HepG2 (cell line): ENCODE results near the gene SMAD7. TPM values are rescaled to one million over a fixed set of nuclear protein-coding genes. Genes with fewer than 3 reads are reported as not detected.

ENCODE experiments used
- ATAC-seq: fragments of 200-7000 bp; cut with Tn5 transposase; 3 replicates; pipeline ENCODE4 v1.9.1; 2020; ENCODE audit warnings: mild to moderate bottlenecking, moderate library complexity
- BruUV-seq: library from RNA; stranded (reverse); fragments of 400-500 nt; replicated peaks from 2 replicates; lab custom pipeline; 2021; lab: Mats Ljungman, UMichigan
- CTCF ChIA-PET: fragments of 300-600 bp; formaldehyde crosslinking; extraction: SDS; loops from one replicate; lab custom pipeline; 2021; ENCODE audit warnings: low total read pairs, inconsistent platforms, low intra/inter-chr PET ratio; lab: Yijun Ruan, JAX
- POLR2A ChIA-PET: fragments of 350-600 bp; sonication (Branson Sonifier 250); formaldehyde crosslinking; loops from one replicate; lab custom pipeline; 2020; ENCODE audit warnings: antibody characterized with exemption, inconsistent platforms; lab: Yijun Ruan, JAX
- DNase-seq: peaks from one replicate; pipeline ENCODE4 v3.0.0-alpha.2; 2015; ENCODE audit warnings: low spot score
- FAIRE-seq: peaks from 3 replicates; lab custom pipeline; 2011; peaks lifted over from hg19 to GRCh38; lab: Jason Lieb, UNC
- H2AFZ ChIP-seq: one replicate; pipeline ENCODE4 v1.6.1; 2011; ENCODE audit warnings: low read length, inconsistent platforms
- H3K27ac ChIP-seq: fragments of 300-600 bp; 3 replicates; pipeline ENCODE4 v1.8.0; 2011; ENCODE audit warnings: mixed run types, mild to moderate bottlenecking, mixed read lengths, low read length, inconsistent platforms; ENCODE audit not compliant: insufficient read depth; ENCODE audit errors: extremely low read length
- H3K27me3 ChIP-seq, 2 experiments: fragments of 200-600 bp in 1 of 2; 2 replicates in 1 of 2; 3 replicates in 1 of 2; pipeline versions ENCODE4 v1.6.0 to v1.8.0; 2011; ENCODE audit warnings: low read length in 2 of 2, mild to moderate bottlenecking in 2 of 2, moderate library complexity in 2 of 2, inconsistent platforms in 1 of 2; ENCODE audit not compliant: insufficient read depth in 2 of 2, control insufficient read depth in 1 of 2
- H3K36me3 ChIP-seq, 2 experiments: fragments of 200-600 bp in 1 of 2; replicated peaks in 1 of 2; 2 replicates in 1 of 2; 3 replicates in 1 of 2; pipeline versions ENCODE4 v1.5.1 to v1.8.0; 2011; ENCODE audit warnings: low read length in 2 of 2, inconsistent platforms in 1 of 2; ENCODE audit not compliant: insufficient read depth in 2 of 2, control insufficient read depth in 1 of 2
- H3K4me1 ChIP-seq: 2 replicates; pipeline ENCODE4 v1.5.1; 2012; ENCODE audit warnings: low read length, inconsistent platforms; ENCODE audit not compliant: insufficient read depth
- H3K4me2 ChIP-seq: 2 replicates; pipeline ENCODE4 v1.6.0; 2011; ENCODE audit warnings: low read depth, low read length, inconsistent platforms
- H3K4me3 ChIP-seq, 3 experiments: fragments of 200-600 bp in 1 of 3; sonication (generic), shearing (Covaris generic) in 1 of 3; replicated peaks in 1 of 3; 2 replicates each; pipeline ENCODE4 v1.5.1; 2011 to 2016; ENCODE audit warnings: low read length in 3 of 3, inconsistent platforms in 2 of 3, low read depth in 2 of 3, mild to moderate bottlenecking in 2 of 3, control low read depth in 1 of 3, mixed read lengths in 1 of 3; ENCODE audit not compliant: insufficient read depth in 1 of 3
- H3K79me2 ChIP-seq: one replicate; pipeline ENCODE4 v1.6.1; 2011; ENCODE audit warnings: low read length, inconsistent platforms; ENCODE audit not compliant: insufficient read depth
- H3K9ac ChIP-seq: 2 replicates; pipeline ENCODE4 v1.6.0; 2011; ENCODE audit warnings: mild to moderate bottlenecking, low read depth, low read length, inconsistent platforms; ENCODE audit not compliant: insufficient read depth
- H3K9me3 ChIP-seq: 2 replicates; pipeline ENCODE4 v1.5.1; 2012; ENCODE audit warnings: mild to moderate bottlenecking, low read length
- H4K20me1 ChIP-seq: 2 replicates; pipeline ENCODE4 v1.6.0; 2011; ENCODE audit warnings: inconsistent platforms, mild to moderate bottlenecking, low read length, moderate library complexity; ENCODE audit not compliant: insufficient read depth
- ARID2 ChIP-seq: sonication (generic); formaldehyde crosslinking; IDR thresholded peaks from 2 replicates; pipeline ENCODE4 v1.8.1; 2022; ENCODE audit warnings: mild to moderate bottlenecking, missing genetic modification reagents, borderline replicate concordance
- BRCA1 ChIP-seq: sonication (generic); formaldehyde crosslinking; IDR thresholded peaks from 2 replicates; pipeline ENCODE4 v1.4.0; 2020; ENCODE audit warnings: missing genetic modification reagents
- FOXO1 ChIP-seq: sonication (generic); formaldehyde crosslinking; IDR thresholded peaks from 2 replicates; pipeline ENCODE4 v1.4.0; 2020; ENCODE audit warnings: missing genetic modification reagents
- FOXO4 ChIP-seq: sonication (generic); formaldehyde crosslinking; conservative IDR thresholded peaks from 2 replicates; pipeline ENCODE4 v1.8.1; 2023; ENCODE audit warnings: missing genetic modification reagents
- KAT8 ChIP-seq: IDR thresholded peaks from 2 replicates; pipeline ENCODE4 v1.6.1; 2016; ENCODE audit warnings: missing genetic modification reagents, missing compliant biosample characterization
- KMT2A ChIP-seq: sonication (generic); formaldehyde crosslinking; IDR thresholded peaks from 2 replicates; pipeline ENCODE4 v1.4.0; 2020; ENCODE audit warnings: missing genetic modification reagents
- PHB2 ChIP-seq: fragments of 450-650 bp; IDR thresholded peaks from 2 replicates; pipeline ENCODE4 v1.6.1; 2018; ENCODE audit not compliant: partially characterized antibody
- TOPORS ChIP-seq: sonication (generic); formaldehyde crosslinking; IDR thresholded peaks from 2 replicates; pipeline ENCODE4 v1.8.0; 2023; ENCODE audit warnings: mild to moderate bottlenecking, missing genetic modification reagents
- ZBTB3 ChIP-seq: sonication (generic); formaldehyde crosslinking; IDR thresholded peaks from 2 replicates; pipeline ENCODE4 v1.4.0; 2020; ENCODE audit warnings: low read depth, mild to moderate bottlenecking, moderate library complexity, missing genetic modification reagents, borderline replicate concordance
- ZHX2 ChIP-seq, 2 experiments: sonication (generic) in 1 of 2; formaldehyde crosslinking in 1 of 2; IDR thresholded peaks; 2 replicates each; pipeline versions ENCODE4 v1.6.1 to v1.9.0; 2014 to 2022; ENCODE audit warnings: antibody characterized with exemption in 1 of 2, borderline replicate concordance in 1 of 2, inconsistent platforms in 1 of 2, low read depth in 1 of 2, missing genetic modification reagents in 1 of 2
- ZNF224 ChIP-seq: sonication (generic); formaldehyde crosslinking; IDR thresholded peaks from 2 replicates; pipeline ENCODE4 v1.5.0; 2020; ENCODE audit warnings: mild to moderate bottlenecking, missing genetic modification reagents
- ZNF382 ChIP-seq: sonication (generic); formaldehyde crosslinking; IDR thresholded peaks from 2 replicates; pipeline ENCODE4 v1.5.0; 2020; ENCODE audit warnings: missing genetic modification reagents, mild to moderate bottlenecking, borderline replicate concordance
- ZNF549 ChIP-seq: sonication (generic); formaldehyde crosslinking; IDR thresholded peaks from 2 replicates; pipeline ENCODE4 v1.5.0; 2020; ENCODE audit warnings: missing genetic modification reagents
- ZNF605 ChIP-seq: sonication (generic); formaldehyde crosslinking; IDR thresholded peaks from 2 replicates; pipeline ENCODE4 v1.8.0; 2022; ENCODE audit warnings: mild to moderate bottlenecking, missing genetic modification reagents
- WGBS: methylation state at CpG from one replicate; pipeline ENCODE4 v1.1.6; 2017; ENCODE audit warnings: low lambda C conversion rate; 5-methylcytosine and 5-hydroxymethylcytosine counted together
- in situ Hi-C: cut with HindIII; loops from 2 replicates; pipeline ENCODE4 v1.10.0; 2017; ENCODE audit warnings: low pct_unique_long_range_greater_than_20kb; ENCODE audit not compliant: extremely low pct_ligation_motif_present
- intact Hi-C: fragments of 100-400 bp; cut with micrococcal nuclease; formaldehyde crosslinking; loops from one replicate; pipeline ENCODE4 v1.10.0; 2022; ENCODE audit not compliant: unreplicated experiment
- polyA plus RNA-seq, 8 experiments: library from polyadenylated mRNA; depleted of rRNA in 3 of 8; stranded (reverse) in 7 of 8; unstranded in 1 of 8; fragments of >200 nt; fragmentation: Illumina TruSeq in 4 of 8; extraction: Trizol in 4 of 8; gene quantifications; 2 replicates each; pipeline versions ENCODE4 v1.2.1 to v1.2.3, GENCODE V29; 2011 to 2016; ENCODE audit warnings: low read depth in 4 of 8, missing spikeins in 1 of 8, mixed read lengths in 1 of 8; ENCODE audit not compliant: insufficient read depth in 1 of 8
- total RNA-seq, 5 experiments: library from RNA; depleted of rRNA; stranded (reverse); fragments of >200 nt; fragmentation: Illumina TruSeq; extraction: Trizol; gene quantifications; 2 replicates each; pipeline ENCODE4 v1.2.3, GENCODE V29; 2016; ENCODE audit warnings: low read depth in 1 of 5
- TF ChIP-seq, protein P1 (sequence below): IDR thresholded peaks from 2 replicates; pipeline ENCODE4 v1.6.1; 2016

Gene SMAD7
- total and polyA plus RNA-seq, 2 of the 13 experiments (the other 11 are each of a cell fraction or from before 2014, with no cell fraction given): 17.4 to 24.7 TPM

DNA sequence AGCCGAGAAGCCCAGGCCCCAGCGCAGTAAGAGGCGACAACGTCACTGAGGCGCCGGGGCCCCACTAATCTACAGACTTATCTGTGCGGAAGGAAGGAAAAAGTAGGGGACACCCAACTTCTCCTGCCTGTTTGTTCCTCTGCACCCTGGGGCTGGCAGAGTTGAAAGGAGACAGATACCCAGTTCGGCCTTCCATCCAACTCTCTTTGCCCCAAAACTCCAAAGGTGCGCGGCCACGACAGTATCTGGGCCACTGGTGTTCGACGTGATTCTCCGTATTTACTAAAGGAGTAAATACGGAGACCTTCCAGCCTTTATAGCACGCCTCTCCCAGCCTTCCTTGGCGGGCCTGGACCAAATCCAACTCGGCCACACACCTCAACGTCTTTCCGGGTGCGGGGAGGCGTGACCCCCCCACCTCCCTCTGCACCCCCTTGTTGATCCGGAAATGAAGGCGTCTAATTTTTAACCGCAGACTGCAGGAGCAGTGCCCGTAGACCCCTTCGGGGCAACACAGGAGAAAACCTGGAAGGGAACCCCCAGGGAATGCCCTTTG lies 1.6 kb downstream of the SMAD7 start:
- Histone ChIP-seq H3K79me2 (peaks cover 68% of the 10 kb centered on the region), H3K9ac (peak overlapping the region; percentile 87), H3K4me2 (peak overlapping the region; percentile 73), H3K4me1 (peaks cover 43% of the 10 kb centered on the region), H3K27me3 (no peaks in the 10 kb centered on the region; a peak in 1 of 5 replicates), H4K20me1 (peaks cover 28% of the 10 kb centered on the region; the same call in 1 of the 2 replicates), H2AFZ (no peak overlapping the region), H3K9me3 (no peaks in the 10 kb centered on the region), H3K4me3 (peak overlapping the region; percentile 91 to 100 (median 97)), H3K36me3 (no peaks in the 10 kb centered on the region; a peak in 2 of 5 replicates), H3K27ac (peak overlapping the region; percentile 89)
- BruUV-seq: TSS peak; percentile 83
- DNase-seq: no peak
- FAIRE-seq: no peak
- under 1% methylated on average over 27 of the region's 27 CpGs for WGBS
- intact Hi-C loops: loop anchor here (2.0 to 10.0 kb wide), 3 partner anchors 52 to 286 kb away; no protein-coding TSS in a partner anchor
- POLR2A ChIA-PET: interaction anchor here (0.8 to 6.3 kb wide), 6 partner anchors 12 to 124 kb away, joined by 3 to 79 read pairs (median 9); no protein-coding TSS in a partner anchor
- ATAC-seq: no peak; the same call in 2 of the 3 replicates
- CTCF ChIA-PET: interaction anchor here (1.7 kb wide), 1 partner anchor 53 kb away, joined by 5 read pairs; no protein-coding TSS in a partner anchor
- in situ Hi-C loops: loop anchor here (5.0 kb wide), 1 partner anchor 52 kb away; no protein-coding TSS in a partner anchor
- TF ChIP-seq ZNF605 (CRISPR knock-in tag): no peak
- no peak for TF ChIP-seq KMT2A
- no peak for TF ChIP-seq FOXO4
- TF ChIP-seq KAT8 (CRISPR knock-in tag): peak; percentile 8
- TF ChIP-seq TOPORS (CRISPR knock-in tag): 0 out of 2 replicates have a peak, but pooled peaks have one; percentile 29
- no peak for TF ChIP-seq ZNF549 (CRISPR knock-in tag)
- TF ChIP-seq PHB2: no peak
- 0 out of 2 replicates have a peak, but pooled peaks have one; percentile 48 for TF ChIP-seq ARID2 (CRISPR knock-in tag)
- no peak for TF ChIP-seq ZNF382 (CRISPR knock-in tag)
- TF ChIP-seq ZNF224: 0 out of 2 replicates have a peak, but pooled peaks have one; percentile 37
- 0 out of 2 replicates have a peak, but pooled peaks have one; percentile 4 for TF ChIP-seq FOXO1 (CRISPR knock-in tag)
- TF ChIP-seq ZBTB3 (CRISPR knock-in tag): no peak
- TF ChIP-seq BRCA1: no peak
- TF ChIP-seq ZHX2 (IDR thresholded peaks at IDR 0.05; ENCODE audit: low read depth): no peak
- TF ChIP-seq ZHX2 (CRISPR knock-in tag; IDR thresholded peaks at IDR 0.05; ENCODE audit: borderline replicate concordance): no peak
- TF ChIP-seq, protein P1, sequence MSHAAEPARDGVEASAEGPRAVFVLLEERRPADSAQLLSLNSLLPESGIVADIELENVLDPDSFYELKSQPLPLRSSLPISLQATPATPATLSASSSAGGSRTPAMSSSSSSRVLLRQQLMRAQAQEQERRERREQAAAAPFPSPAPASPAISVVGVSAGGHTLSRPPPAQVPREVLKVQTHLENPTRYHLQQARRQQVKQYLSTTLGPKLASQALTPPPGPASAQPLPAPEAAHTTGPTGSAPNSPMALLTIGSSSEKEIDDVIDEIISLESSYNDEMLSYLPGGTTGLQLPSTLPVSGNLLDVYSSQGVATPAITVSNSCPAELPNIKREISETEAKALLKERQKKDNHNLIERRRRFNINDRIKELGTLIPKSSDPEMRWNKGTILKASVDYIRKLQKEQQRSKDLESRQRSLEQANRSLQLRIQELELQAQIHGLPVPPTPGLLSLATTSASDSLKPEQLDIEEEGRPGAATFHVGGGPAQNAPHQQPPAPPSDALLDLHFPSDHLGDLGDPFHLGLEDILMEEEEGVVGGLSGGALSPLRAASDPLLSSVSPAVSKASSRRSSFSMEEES (CRISPR knock-in tag): no peak
